SU-DHL-6 (cell line): ENCODE data around the gene IQCF2.

Source experiments
- CTCF ChIP-seq: fragments of 200-600 bp; sonication (generic); IDR thresholded peaks from one replicate; pipeline ENCODE4 v1.5.1; 2017; ENCODE audit warnings: antibody characterized with exemption, mild to moderate bottlenecking, low read length, moderate library complexity; ENCODE audit not compliant: insufficient read depth, poor library complexity, severe bottlenecking
- EZH2phosphoT487 ChIP-seq: fragments of 200-600 bp; sonication (generic), shearing (Covaris generic); conservative IDR thresholded peaks from 2 replicates; pipeline ENCODE4 v1.6.1; 2018; ENCODE audit warnings: mild to moderate bottlenecking, antibody characterized with exemption, low read length, moderate library complexity, mixed read lengths

GRCh38 chr3:51894391-51894790, 33.0 kb downstream of the IQCF2 start:
- TF ChIP-seq CTCF (no peak), EZH2phosphoT487 (no peak)
